ENCODE measurements around the gene SF3A2.
A peak's percentile ranks its signal among the peaks of the same experiment; 100 is the strongest.

Gene SF3A2

DNA sequence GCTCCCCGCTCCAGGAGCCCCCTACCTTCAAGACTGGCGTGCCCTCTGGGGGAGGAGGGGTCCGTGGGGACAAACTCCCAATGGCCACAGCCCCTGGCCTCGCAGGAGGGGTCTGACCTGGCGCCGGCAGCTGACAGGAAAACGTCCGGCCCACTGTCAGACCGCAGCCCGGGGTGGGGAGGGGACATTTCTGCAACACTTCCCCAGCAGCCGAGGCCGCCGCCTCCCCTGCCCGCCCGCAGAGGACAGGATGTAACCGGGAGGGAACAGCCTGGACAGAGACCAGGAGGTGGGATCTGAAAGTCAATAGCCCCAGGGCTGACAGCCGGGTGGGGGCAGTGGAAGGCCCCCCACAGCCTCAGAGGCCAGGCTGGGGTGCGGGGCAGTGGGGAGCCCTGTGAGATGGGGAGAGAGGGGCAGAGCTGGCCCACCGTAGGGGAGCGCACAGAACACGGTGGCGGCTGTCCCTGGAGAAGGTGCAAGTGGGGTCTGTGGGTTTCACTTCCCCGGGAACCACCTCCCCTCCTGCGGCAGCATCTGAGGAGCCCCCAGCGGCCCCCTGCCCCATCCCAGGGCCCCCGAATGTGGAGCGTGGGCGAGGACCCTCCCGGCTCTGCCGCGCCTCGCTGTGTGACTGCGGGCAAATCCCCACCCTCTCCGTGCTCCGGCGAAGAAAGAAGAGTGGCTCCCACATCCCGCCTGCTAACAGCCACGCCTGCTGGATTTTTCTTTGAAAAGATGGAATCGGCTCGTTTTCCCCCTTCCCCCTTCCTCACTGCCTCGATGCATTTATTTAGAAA is 45.6 kb downstream of the SF3A2 start, which contains the start of gene PEAK3:
Gene PEAK3, minus strand, starts transcription at position 114 of the 800 bp plus-strand sequence. CDS start 1,244 bp downstream, outside the sequence.
- Histone ChIP-seq H4K20me1 (ENCODE audit: insufficient read depth, low read length, poor library complexity, severe bottlenecking) (no peaks in the 10 kb centered on the region), H2AFZ (ENCODE audit: low read length) (peak within 1 kb of the TSS; percentile 71), H3K4me1 (ENCODE audit: insufficient read depth, low read length, poor library complexity, severe bottlenecking) (peaks cover 12% of the 10 kb centered on the region)

DNA sequence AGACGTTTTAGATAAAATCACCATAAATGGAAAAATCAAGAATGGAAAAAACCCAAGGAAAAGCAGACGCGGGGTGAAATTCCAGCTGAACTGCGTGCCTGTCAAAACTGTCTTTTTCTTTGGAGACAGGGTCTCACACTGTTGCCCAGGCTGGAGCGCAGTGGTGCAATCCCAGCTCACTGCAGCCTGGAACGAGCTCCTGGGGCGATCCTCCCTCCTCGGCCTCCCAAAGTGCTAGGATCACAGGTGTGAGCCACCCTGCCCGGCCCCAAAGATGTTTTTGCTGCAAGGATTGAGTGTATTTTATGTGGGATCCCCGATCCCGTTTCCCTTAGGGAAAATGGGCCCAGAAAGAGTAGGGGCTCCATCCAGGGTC is 46.2 kb downstream of the SF3A2 start:
- no peaks in the 10 kb centered on the region for H4K20me1 ChIP-seq (ENCODE audit: insufficient read depth, low read length, poor library complexity, severe bottlenecking)
- peak overlapping the region; percentile 73 for H3K9ac ChIP-seq (ENCODE audit: low read depth, low read length, poor library complexity, severe bottlenecking)
- H3K79me2 ChIP-seq (ENCODE audit: insufficient read depth, low read length), result no peaks in the 10 kb centered on the region
- TF ChIP-seq EZH2phosphoT487 (IDR thresholded peaks at IDR 0.05; ENCODE audit: borderline replicate concordance), result no peak
- TF ChIP-seq, protein P1, sequence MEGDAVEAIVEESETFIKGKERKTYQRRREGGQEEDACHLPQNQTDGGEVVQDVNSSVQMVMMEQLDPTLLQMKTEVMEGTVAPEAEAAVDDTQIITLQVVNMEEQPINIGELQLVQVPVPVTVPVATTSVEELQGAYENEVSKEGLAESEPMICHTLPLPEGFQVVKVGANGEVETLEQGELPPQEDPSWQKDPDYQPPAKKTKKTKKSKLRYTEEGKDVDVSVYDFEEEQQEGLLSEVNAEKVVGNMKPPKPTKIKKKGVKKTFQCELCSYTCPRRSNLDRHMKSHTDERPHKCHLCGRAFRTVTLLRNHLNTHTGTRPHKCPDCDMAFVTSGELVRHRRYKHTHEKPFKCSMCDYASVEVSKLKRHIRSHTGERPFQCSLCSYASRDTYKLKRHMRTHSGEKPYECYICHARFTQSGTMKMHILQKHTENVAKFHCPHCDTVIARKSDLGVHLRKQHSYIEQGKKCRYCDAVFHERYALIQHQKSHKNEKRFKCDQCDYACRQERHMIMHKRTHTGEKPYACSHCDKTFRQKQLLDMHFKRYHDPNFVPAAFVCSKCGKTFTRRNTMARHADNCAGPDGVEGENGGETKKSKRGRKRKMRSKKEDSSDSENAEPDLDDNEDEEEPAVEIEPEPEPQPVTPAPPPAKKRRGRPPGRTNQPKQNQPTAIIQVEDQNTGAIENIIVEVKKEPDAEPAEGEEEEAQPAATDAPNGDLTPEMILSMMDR (conservative IDR thresholded peaks at IDR 0.05; ENCODE audit: low read length), result no peak
- no peaks in the 10 kb centered on the region for H3K27me3 ChIP-seq (ENCODE audit: insufficient read depth, low read length, poor library complexity, severe bottlenecking)
- H3K36me3 ChIP-seq (ENCODE audit: insufficient read depth, low read length), result no peaks in the 10 kb centered on the region
- H3K4me3 ChIP-seq (ENCODE audit: low read length, poor library complexity, severe bottlenecking), result no peak overlapping the region
- H3K4me1 ChIP-seq (ENCODE audit: insufficient read depth, low read length, poor library complexity, severe bottlenecking), result peaks cover 16% of the 10 kb centered on the region
- no peaks in the 10 kb centered on the region for H3F3A ChIP-seq (ENCODE audit: low read depth)
- H3K9me2 ChIP-seq (replicated peaks; ENCODE audit: low read depth, low read length), result no peaks in the 10 kb centered on the region
- H2AFZ ChIP-seq (ENCODE audit: low read length), result no peak overlapping the region
- no peaks in the 10 kb centered on the region for H3K9me3 ChIP-seq (ENCODE audit: insufficient read depth, low read depth, low read length)
- H3K4me2 ChIP-seq (ENCODE audit: low read depth, low read length, poor library complexity, severe bottlenecking), result peak overlapping the region; percentile 85

More for the DNA sequence above, 45.6 kb downstream of the SF3A2 start, which contains the start of gene PEAK3:
- Histone ChIP-seq H3K9me3 (ENCODE audit: insufficient read depth, low read depth, low read length) (no peaks in the 10 kb centered on the region), H3K4me3 (ENCODE audit: low read length, poor library complexity, severe bottlenecking) (peak within 1 kb of the TSS; percentile 74), H3K27me3 (ENCODE audit: insufficient read depth, low read length, poor library complexity, severe bottlenecking) (no peaks in the 10 kb centered on the region), H3K9me2 (replicated peaks; ENCODE audit: low read depth, low read length) (no peaks in the 10 kb centered on the region), H3K79me2 (ENCODE audit: insufficient read depth, low read length) (no peaks in the 10 kb centered on the region), H3K4me2 (ENCODE audit: low read depth, low read length, poor library complexity, severe bottlenecking) (peak within 1 kb of the TSS; percentile 85), H3K36me3 (ENCODE audit: insufficient read depth, low read length) (no peaks in the 10 kb centered on the region), H3K9ac (ENCODE audit: low read depth, low read length, poor library complexity, severe bottlenecking) (peak within 1 kb of the TSS; percentile 73), H3F3A (ENCODE audit: low read depth) (no peaks in the 10 kb centered on the region)
- TF ChIP-seq EZH2phosphoT487 (IDR thresholded peaks at IDR 0.05; ENCODE audit: borderline replicate concordance), result no peak
- TF ChIP-seq, protein P1 (conservative IDR thresholded peaks at IDR 0.05; ENCODE audit: low read length), result no peak

DNA sequence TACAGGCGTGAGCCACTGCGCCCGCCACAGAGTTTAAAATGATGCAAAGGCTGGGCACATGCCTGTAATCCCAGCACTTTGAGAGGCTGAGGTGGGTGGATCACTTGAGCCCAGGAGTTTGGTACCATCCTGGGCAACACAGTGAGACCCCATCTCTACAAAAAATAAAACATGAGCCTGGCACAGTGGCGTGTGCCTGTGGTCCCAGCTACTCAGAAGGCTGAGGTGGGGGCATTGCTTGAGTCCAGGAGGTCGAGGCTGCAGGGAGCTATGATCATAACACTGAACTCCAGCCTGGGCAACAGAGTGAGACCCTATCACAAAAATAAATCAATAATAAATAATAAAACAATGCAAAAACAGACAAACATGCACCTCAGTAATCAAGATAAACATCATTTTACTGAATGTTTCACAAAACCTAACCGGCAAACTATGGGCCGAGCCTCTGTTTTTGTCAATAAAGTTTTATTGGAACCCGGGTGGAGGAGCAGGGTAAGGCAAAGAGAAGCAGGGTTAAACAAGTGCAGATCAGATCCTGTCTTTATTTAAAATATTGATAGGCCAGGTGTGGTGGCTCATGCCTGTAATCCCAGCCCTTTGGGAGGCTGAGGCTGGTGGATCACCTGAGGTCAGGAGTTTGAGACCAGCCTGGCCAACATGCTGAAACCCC is 47.3 kb downstream of the SF3A2 start:
- Histone ChIP-seq H3K79me2 (ENCODE audit: insufficient read depth, low read length) (no peaks in the 10 kb centered on the region), H3K36me3 (ENCODE audit: insufficient read depth, low read length) (no peaks in the 10 kb centered on the region), H4K20me1 (ENCODE audit: insufficient read depth, low read length, poor library complexity, severe bottlenecking) (no peaks in the 10 kb centered on the region), H3K9ac (ENCODE audit: low read depth, low read length, poor library complexity, severe bottlenecking) (no peak overlapping the region), H3K9me3 (ENCODE audit: insufficient read depth, low read depth, low read length) (no peaks in the 10 kb centered on the region), H3K4me3 (ENCODE audit: low read length, poor library complexity, severe bottlenecking) (no peak overlapping the region), H3F3A (ENCODE audit: low read depth) (no peaks in the 10 kb centered on the region), H3K9me2 (replicated peaks; ENCODE audit: low read depth, low read length) (no peaks in the 10 kb centered on the region), H3K4me1 (ENCODE audit: insufficient read depth, low read length, poor library complexity, severe bottlenecking) (peaks cover 18% of the 10 kb centered on the region), H2AFZ (ENCODE audit: low read length) (no peak overlapping the region), H3K27me3 (ENCODE audit: insufficient read depth, low read length, poor library complexity, severe bottlenecking) (no peaks in the 10 kb centered on the region), H3K4me2 (ENCODE audit: low read depth, low read length, poor library complexity, severe bottlenecking) (no peak overlapping the region)
- TF ChIP-seq, protein P1 (conservative IDR thresholded peaks at IDR 0.05; ENCODE audit: low read length), result no peak
- no peak for TF ChIP-seq EZH2phosphoT487 (IDR thresholded peaks at IDR 0.05; ENCODE audit: borderline replicate concordance)
